ENCODE measurements around the gene ZNF716. TPM values are rescaled to one million over a fixed set of nuclear protein-coding genes. Genes with fewer than 3 reads are reported as not detected.

The ZNF716 gene
- total RNA-seq, 1 experiment from 2014 or later: not detected

- H3K4me1 ChIP-seq (ENCODE audit: insufficient read depth, low read length): no peaks in the 10 kb centered on the region
- H3K14ac ChIP-seq (ENCODE audit: insufficient read depth, low read length): no peak overlapping the region
- no peak overlapping the region for H3K27ac ChIP-seq (ENCODE audit: insufficient read length, low read depth, low read length)
- peaks cover 74% of the 10 kb centered on the region for H3K9me3 ChIP-seq (ENCODE audit: control insufficient read depth, low read depth, low read length)
- H3K79me2 ChIP-seq (ENCODE audit: insufficient read depth, low read length): no peaks in the 10 kb centered on the region
- TF ChIP-seq CTCF (conservative IDR thresholded peaks at IDR 0.05): no peak
- no peak overlapping the region for H3K56ac ChIP-seq (ENCODE audit: insufficient read length, low read depth, low read length)
- H4K8ac ChIP-seq (replicated peaks; ENCODE audit: insufficient read length, low read depth, low read length): no peak overlapping the region
- Mint-ChIP-seq H3K4me1 (no peaks in the 10 kb centered on the region), H3K9me3 (peaks cover 74 to 82% of the 10 kb centered on the region in 2 experiments), H3K27ac (no peak overlapping the region), H3K27me3 (ENCODE audit: low read depth) (no peaks in the 10 kb centered on the region; the same call in 1 of the 2 replicates), H3K4me3 (no peak overlapping the region), H3K36me3 (ENCODE audit: insufficient read depth in 1 of 3, low read depth in 3 of 3) (peaks cover 9 to 20% (median 15%) of the 10 kb centered on the region in 3 experiments; a peak in 6 of 7 replicates)
- no peak overlapping the region for H2BK15ac ChIP-seq (ENCODE audit: low read depth, low read length)
- H2BK20ac ChIP-seq (ENCODE audit: low read depth, low read length, poor library complexity, severe bottlenecking): no peak overlapping the region
- no peak overlapping the region for H2AK5ac ChIP-seq (ENCODE audit: insufficient read length, low read length)
- no peak overlapping the region for H3K4ac ChIP-seq (ENCODE audit: low read depth, low read length)
- no peak for DNase-seq
- H3K9ac ChIP-seq (ENCODE audit: extremely low read depth, insufficient read length, low read length): no peak overlapping the region
- no peak overlapping the region for H2AFZ ChIP-seq (ENCODE audit: low read length)
- no peak overlapping the region for H3K4me2 ChIP-seq (ENCODE audit: insufficient read depth, insufficient read length, low read length)
- no peak overlapping the region for H2BK5ac ChIP-seq (ENCODE audit: insufficient read length, low read length)
- no peaks in the 10 kb centered on the region for H3K79me1 ChIP-seq (ENCODE audit: insufficient read depth, low read depth, low read length, poor library complexity, severe bottlenecking)
- H3K18ac ChIP-seq (ENCODE audit: insufficient read length, low read depth, low read length): no peak overlapping the region
- H4K5ac ChIP-seq (ENCODE audit: insufficient read length, low read depth, low read length): no peak overlapping the region
- no peaks in the 10 kb centered on the region for H3K23me2 ChIP-seq (ENCODE audit: insufficient read length, low read depth, low read length, poor library complexity, severe bottlenecking)
- no peak overlapping the region for H3T11ph ChIP-seq (ENCODE audit: low read length)
- H3K27me3 ChIP-seq (ENCODE audit: insufficient read depth, low read length): no peaks in the 10 kb centered on the region
- H4K91ac ChIP-seq (ENCODE audit: insufficient read length, low read depth, low read length): no peak overlapping the region
- H2BK120ac ChIP-seq (ENCODE audit: low read depth, low read length, poor library complexity, severe bottlenecking): no peak overlapping the region
- H3K23ac ChIP-seq (ENCODE audit: insufficient read length, low read depth, low read length): no peak overlapping the region
- WGBS (ENCODE audit: extremely low coverage, insufficient read length, low lambda C conversion rate): no CpG with 5 or more reads among the region's 19 CpGs
- H2BK12ac ChIP-seq (ENCODE audit: insufficient read length, low read depth, low read length): no peak overlapping the region
- no peaks in the 10 kb centered on the region for H4K20me1 ChIP-seq (ENCODE audit: control insufficient read depth, insufficient read depth, insufficient read length)
Measured at GRCh38 chr7:57437581-57437980, 12.4 kb upstream of the ZNF716 start.
